ENCODE results near the gene ZNF791. TPM values are rescaled to one million over a fixed set of nuclear protein-coding genes. Genes with fewer than 3 reads are reported as not detected.

Gene ZNF791
- total and polyA plus RNA-seq, 2 of the 13 experiments (the other 11 are each of a cell fraction or from before 2014, with no cell fraction given) = 12.8 to 17.4 TPM

DNA sequence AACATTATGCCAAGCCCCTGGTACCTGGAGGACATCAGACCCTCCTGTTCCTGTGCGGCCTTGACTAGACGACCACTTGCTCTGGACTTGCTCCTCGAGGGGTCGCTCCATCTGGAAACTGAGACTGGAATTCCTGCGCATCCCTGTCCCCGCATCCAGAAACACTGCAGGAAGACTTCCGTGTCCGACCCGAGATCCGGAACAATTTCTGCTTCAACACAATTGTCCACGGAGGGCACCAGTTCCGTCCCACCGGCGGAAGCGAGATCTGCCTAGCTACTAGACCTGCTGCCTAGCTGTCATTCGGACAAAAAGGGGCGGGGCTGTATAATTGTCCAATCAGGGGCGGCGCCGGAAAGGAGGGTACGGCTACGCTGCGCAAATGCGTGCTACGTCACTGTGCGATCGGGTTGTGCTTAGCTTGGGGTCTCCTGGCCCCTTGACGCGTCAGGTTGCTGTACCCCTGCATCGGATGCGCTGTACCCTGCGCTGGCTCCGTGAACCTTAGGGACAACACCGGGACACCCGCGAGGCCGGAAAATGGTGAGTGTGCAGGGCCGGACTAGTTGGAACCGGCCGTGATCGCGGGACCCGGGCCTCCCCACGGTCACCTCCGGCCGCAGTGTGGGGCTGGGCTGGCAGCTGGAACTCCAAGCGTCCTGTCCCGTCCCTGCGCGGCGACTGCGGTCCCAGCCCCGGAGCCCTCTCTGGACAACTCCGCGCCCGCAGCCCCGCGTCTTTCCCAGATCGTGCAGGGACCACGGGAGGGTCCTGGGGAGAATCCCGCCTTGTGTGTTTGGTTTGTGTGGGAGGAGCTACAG is at the start of gene ZNF791, which contains the start of gene ZNF490 (continued):
- TF ChIP-seq, protein P1, sequence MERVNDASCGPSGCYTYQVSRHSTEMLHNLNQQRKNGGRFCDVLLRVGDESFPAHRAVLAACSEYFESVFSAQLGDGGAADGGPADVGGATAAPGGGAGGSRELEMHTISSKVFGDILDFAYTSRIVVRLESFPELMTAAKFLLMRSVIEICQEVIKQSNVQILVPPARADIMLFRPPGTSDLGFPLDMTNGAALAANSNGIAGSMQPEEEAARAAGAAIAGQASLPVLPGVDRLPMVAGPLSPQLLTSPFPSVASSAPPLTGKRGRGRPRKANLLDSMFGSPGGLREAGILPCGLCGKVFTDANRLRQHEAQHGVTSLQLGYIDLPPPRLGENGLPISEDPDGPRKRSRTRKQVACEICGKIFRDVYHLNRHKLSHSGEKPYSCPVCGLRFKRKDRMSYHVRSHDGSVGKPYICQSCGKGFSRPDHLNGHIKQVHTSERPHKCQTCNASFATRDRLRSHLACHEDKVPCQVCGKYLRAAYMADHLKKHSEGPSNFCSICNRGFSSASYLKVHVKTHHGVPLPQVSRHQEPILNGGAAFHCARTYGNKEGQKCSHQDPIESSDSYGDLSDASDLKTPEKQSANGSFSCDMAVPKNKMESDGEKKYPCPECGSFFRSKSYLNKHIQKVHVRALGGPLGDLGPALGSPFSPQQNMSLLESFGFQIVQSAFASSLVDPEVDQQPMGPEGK (CRISPR knock-in tag; IDR thresholded peaks at IDR 0.05) = peak; percentile 37; the same call in 1 of the 2 replicates
- TF ChIP-seq CHD4 (IDR thresholded peaks at IDR 0.05; ENCODE audit: borderline replicate concordance, low read length) = no peak
- peak; percentile 31; the same call in 1 of the 2 replicates for TF ChIP-seq RARG (CRISPR knock-in tag; IDR thresholded peaks at IDR 0.05; ENCODE audit: low read depth)
- no peak for TF ChIP-seq NPAS2 (CRISPR knock-in tag; IDR thresholded peaks at IDR 0.05; ENCODE audit: borderline replicate concordance)
- no peak for TF ChIP-seq ZNF484 (CRISPR knock-in tag; IDR thresholded peaks at IDR 0.05; ENCODE audit: borderline replicate concordance, low read depth)
- TF ChIP-seq ZNF343 (CRISPR knock-in tag; IDR thresholded peaks at IDR 0.05) = peak; percentile 69; the same call in 1 of the 2 replicates
- no peak for TF ChIP-seq ZSCAN30 (CRISPR knock-in tag; IDR thresholded peaks at IDR 0.05)
- peak; percentile 65; the same call in 1 of the 2 replicates for TF ChIP-seq HCFC1 (IDR thresholded peaks at IDR 0.05; ENCODE audit: low read depth, low read length)
- no peak for TF ChIP-seq ZNF180 (CRISPR knock-in tag; IDR thresholded peaks at IDR 0.05; ENCODE audit: borderline replicate concordance, low read depth)
- TF ChIP-seq, protein P2, sequence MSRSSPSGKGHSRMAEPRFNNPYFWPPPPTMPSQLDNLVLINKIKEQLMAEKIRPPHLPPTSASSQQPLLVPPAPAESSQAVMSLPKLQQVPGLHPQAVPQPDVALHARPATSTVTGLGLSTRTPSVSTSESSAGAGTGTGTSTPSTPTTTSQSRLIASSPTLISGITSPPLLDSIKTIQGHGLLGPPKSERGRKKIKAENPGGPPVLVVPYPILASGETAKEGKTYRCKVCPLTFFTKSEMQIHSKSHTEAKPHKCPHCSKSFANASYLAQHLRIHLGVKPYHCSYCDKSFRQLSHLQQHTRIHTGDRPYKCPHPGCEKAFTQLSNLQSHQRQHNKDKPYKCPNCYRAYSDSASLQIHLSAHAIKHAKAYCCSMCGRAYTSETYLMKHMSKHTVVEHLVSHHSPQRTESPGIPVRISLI (CRISPR knock-in tag; IDR thresholded peaks at IDR 0.05; ENCODE audit: borderline replicate concordance) = peak; percentile 25; the same call in 1 of the 2 replicates
- TF ChIP-seq, protein P3, sequence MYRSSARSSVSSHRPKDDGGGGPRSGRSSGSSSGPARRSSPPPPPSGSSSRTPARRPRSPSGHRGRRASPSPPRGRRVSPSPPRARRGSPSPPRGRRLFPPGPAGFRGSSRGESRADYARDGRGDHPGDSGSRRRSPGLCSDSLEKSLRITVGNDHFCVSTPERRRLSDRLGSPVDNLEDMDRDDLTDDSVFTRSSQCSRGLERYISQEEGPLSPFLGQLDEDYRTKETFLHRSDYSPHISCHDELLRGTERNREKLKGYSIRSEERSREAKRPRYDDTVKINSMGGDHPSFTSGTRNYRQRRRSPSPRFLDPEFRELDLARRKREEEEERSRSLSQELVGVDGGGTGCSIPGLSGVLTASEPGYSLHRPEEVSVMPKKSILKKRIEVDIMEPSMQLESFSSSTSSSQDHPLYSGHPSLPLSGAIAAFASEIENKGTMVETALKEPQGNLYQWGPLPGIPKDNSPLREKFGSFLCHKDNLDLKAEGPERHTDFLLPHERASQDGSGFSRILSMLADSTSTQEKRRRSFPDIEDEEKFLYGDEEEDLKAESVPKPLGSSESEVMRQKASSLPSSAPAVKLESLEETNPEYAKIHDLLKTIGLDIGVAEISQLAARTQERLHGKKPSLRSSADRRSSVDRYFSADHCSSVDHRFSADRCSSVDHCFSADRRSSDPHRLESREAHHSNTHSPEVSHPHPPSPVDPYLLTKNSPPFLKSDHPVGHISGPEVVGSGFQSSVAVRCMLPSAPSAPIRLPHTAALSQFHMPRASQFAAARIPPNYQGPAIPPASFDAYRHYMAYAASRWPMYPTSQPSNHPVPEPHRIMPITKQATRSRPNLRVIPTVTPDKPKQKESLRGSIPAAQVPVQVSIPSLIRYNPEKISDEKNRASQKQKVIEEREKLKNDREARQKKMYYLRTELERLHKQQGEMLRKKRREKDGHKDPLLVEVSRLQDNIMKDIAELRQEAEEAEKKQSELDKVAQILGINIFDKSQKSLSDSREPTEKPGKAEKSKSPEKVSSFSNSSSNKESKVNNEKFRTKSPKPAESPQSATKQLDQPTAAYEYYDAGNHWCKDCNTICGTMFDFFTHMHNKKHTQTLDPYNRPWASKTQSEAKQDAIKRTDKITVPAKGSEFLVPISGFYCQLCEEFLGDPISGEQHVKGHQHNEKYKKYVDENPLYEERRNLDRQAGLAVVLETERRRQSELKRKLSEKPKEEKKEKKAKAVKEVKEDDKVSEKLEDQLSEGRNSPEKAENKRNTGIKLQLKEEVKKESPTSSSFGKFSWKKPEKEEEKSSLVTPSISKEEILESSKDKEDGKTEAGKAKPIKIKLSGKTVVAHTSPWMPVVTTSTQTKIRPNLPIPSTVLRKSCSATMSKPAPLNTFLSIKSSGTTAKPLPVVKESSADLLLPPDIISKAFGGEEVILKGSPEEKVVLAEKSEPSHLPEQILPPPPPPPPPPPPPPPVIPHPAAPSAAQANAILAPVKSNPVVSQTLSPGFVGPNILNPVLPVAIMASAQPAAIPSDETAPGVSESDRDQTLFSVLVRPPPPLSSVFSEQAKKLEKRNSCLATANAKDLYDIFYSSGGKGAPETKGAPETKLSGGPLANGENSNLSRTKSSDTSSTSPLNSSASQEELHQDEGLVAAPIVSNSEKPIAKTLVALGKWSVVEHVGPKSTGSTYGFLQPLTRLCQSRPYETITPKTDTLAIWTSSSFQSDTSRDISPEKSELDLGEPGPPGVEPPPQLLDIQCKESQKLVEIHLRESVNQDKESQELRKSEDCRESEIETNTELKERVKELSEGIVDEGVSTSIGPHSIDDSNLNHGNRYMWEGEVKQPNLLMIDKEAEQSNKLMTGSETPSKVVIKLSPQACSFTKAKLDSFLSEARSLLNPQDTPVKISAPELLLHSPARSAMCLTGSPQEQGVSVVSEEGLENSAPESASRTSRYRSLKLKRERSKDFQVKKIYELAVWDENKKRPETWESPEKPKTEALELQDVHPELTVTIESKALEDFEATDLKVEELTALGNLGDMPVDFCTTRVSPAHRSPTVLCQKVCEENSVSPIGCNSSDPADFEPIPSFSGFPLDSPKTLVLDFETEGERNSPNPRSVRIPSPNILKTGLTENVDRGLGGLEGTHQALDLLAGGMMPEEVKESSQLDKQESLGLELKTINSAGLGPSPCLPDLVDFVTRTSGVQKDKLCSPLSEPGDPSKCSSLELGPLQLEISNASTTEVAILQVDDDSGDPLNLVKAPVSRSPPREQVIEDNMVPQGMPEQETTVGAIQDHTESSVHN (CRISPR knock-in tag; IDR thresholded peaks at IDR 0.05) = 0 out of 2 replicates have a peak, but pooled peaks have one; percentile 6
- TF ChIP-seq, protein P4, sequence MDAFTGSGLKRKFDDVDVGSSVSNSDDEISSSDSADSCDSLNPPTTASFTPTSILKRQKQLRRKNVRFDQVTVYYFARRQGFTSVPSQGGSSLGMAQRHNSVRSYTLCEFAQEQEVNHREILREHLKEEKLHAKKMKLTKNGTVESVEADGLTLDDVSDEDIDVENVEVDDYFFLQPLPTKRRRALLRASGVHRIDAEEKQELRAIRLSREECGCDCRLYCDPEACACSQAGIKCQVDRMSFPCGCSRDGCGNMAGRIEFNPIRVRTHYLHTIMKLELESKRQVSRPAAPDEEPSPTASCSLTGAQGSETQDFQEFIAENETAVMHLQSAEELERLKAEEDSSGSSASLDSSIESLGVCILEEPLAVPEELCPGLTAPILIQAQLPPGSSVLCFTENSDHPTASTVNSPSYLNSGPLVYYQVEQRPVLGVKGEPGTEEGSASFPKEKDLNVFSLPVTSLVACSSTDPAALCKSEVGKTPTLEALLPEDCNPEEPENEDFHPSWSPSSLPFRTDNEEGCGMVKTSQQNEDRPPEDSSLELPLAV (CRISPR knock-in tag; conservative IDR thresholded peaks at IDR 0.05; ENCODE audit: low read depth) = peak; percentile 70; the same call in 1 of the 2 replicates
- TF ChIP-seq MBD4 (IDR thresholded peaks at IDR 0.05; ENCODE audit: borderline replicate concordance, low read length) = no peak
- TF ChIP-seq SP2 (CRISPR knock-in tag; IDR thresholded peaks at IDR 0.05) = peak; percentile 79
- TF ChIP-seq ZNF382 (CRISPR knock-in tag; IDR thresholded peaks at IDR 0.05; ENCODE audit: borderline replicate concordance) = no peak
